AG04449 (cell line): ENCODE results near the gene CAPN11.

ENCODE experiments used
- CTCF ChIA-PET: fragments of 350-600 bp; formaldehyde crosslinking; extraction: SDS; loops from one replicate; lab custom pipeline; 2021; ENCODE audit warnings: antibody characterized with exemption; lab: Yijun Ruan, JAX
- POLR2A ChIA-PET: fragments of 400-600, 350-600 bp; formaldehyde crosslinking; extraction: SDS; loops from one replicate; lab custom pipeline; 2020; ENCODE audit warnings: antibody characterized with exemption, inconsistent platforms; lab: Yijun Ruan, JAX
- DNase-seq: peaks from one replicate; pipeline ENCODE4 v3.0.0-alpha.2; 2010; ENCODE audit warnings: low read depth, low spot score
- H3K4me3 ChIP-seq: 2 replicates; pipeline ENCODE4 v1.5.1; 2011; ENCODE audit warnings: low read depth, mild to moderate bottlenecking, control low read depth, low read length
- TF ChIP-seq, protein P1 (sequence below): IDR thresholded peaks from one replicate; pipeline ENCODE4 v1.5.1; 2011; ENCODE audit warnings: mild to moderate bottlenecking, moderate library complexity, low read length, control low read depth, inconsistent platforms; ENCODE audit not compliant: insufficient read depth; ENCODE audit errors: missing control alignments

The CAPN11 gene

DNA sequence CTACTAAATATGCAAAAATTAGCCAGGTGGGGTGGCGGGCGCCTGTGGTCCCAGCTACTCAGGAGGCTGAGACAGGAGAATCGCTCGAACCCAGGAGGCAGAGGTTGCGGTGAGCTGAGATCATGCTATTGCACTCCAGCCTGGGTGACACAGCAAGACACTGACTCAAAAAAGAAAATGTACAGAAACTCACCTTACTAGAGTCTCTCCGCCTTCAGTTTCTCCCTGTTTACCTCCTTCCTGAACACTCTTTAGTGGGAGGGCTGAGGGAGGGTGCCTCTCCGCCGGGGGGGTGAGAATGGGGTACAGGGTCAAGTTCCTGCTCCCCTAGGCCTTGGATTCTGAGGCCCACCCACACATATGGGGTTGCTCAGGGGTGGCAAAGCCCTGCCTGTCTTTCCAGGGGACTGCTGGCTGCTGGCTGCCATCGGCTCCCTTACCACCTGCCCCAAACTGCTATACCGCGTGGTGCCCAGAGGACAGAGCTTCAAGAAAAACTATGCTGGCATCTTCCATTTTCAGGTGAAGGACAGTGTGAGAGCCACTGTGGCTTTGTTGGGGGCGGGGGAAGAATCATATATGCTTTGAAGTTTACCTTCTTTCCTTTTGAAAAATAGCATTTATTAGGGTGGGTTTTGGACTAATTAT is 13.4 kb downstream of the CAPN11 start:
- DNase-seq, result no peak
- CTCF ChIA-PET, result interaction anchor here (1.0 to 3.4 kb wide), 38 partner anchors 8 to 198 kb away, joined by 3 to 49 read pairs (median 7); partner anchors contain the start of genes AARS2, HSP90AB1 and SLC35B2
- no peak overlapping the region for H3K4me3 ChIP-seq
- POLR2A ChIA-PET, result interaction anchor here (1.8 kb wide), 1 partner anchor 75 kb away, joined by 6 read pairs; the partner anchor contains the start of gene HSP90AB1
- TF ChIP-seq, protein P1, sequence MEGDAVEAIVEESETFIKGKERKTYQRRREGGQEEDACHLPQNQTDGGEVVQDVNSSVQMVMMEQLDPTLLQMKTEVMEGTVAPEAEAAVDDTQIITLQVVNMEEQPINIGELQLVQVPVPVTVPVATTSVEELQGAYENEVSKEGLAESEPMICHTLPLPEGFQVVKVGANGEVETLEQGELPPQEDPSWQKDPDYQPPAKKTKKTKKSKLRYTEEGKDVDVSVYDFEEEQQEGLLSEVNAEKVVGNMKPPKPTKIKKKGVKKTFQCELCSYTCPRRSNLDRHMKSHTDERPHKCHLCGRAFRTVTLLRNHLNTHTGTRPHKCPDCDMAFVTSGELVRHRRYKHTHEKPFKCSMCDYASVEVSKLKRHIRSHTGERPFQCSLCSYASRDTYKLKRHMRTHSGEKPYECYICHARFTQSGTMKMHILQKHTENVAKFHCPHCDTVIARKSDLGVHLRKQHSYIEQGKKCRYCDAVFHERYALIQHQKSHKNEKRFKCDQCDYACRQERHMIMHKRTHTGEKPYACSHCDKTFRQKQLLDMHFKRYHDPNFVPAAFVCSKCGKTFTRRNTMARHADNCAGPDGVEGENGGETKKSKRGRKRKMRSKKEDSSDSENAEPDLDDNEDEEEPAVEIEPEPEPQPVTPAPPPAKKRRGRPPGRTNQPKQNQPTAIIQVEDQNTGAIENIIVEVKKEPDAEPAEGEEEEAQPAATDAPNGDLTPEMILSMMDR, result no peak

DNA sequence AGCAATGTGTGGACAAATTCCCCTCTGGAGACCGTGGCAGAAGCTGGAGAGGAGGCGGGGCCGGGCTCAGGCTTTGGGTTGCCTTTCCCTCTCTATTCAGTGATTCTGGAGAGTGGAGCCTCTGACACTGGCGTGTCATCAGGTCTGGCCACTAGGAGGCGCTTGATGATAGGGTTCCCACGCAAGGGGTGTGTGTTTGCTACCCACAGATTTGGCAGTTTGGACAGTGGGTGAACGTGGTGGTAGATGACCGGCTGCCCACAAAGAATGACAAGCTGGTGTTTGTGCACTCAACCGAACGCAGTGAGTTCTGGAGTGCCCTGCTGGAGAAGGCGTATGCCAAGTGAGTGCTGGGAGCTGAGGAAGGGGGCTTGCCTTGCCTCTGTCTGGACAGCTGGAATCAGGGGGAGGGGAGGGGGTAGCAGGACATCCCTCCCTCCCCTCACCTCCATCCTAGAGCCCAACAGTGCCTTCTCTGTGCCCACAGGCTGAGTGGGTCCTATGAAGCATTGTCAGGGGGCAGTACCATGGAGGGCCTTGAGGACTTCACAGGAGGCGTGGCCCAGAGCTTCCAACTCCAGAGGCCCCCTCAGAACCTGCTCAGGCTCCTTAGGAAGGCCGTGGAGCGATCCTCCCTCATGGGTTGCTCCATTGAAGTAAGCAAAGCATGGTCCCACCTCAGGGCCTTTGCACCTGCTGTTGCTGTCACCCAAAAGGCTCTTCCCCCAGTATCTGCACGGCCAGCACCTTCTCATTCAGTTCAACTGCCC is 14.3 kb downstream of the CAPN11 start:
- ChIA-PET CTCF (interaction anchor here (0.6 to 3.4 kb wide), 53 partner anchors 8 to 197 kb away, joined by 3 to 49 read pairs (median 5); partner anchors contain the start of genes AARS2, CAPN11, HSP90AB1 and SLC35B2), POLR2A (interaction anchor here (1.0 to 1.8 kb wide), 3 partner anchors 64 to 84 kb away, joined by 3 to 6 read pairs (median 3); partner anchors contain the start of gene HSP90AB1)
- TF ChIP-seq, protein P1, result peak; percentile 81
- DNase-seq, result no peak
- H3K4me3 ChIP-seq, result no peak overlapping the region

DNA sequence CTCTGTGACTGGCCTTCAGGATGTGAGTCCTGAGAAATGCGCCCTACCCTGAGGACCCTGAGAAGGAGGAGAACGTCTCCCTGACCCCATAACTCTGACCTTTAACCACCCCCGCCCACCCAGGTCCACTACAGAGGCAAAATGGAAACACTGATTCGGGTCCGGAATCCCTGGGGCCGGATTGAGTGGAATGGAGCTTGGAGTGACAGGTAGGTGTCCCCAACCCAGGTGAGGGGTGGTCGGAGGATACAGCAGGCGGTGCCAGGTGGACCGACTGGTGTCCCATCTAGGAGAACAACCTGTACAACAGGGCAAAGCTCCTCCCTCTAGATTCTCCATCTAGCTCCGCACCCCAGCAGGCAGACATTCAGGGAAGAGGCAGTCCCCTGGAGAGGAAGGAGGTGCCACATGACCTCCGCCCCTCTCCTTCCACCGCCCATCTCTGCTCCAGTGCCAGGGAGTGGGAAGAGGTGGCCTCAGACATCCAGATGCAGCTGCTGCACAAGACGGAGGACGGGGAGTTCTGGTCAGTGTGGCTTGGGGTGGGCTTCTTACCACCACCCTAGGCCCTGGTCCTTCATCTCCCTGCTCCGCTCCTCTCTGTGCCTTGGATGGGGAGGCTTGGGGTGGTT is 17.6 kb downstream of the CAPN11 start:
- CTCF ChIA-PET, result interaction anchor here (1.1 to 2.3 kb wide), 11 partner anchors 9 to 162 kb away, joined by 3 to 10 read pairs (median 4); partner anchors contain the start of gene SLC35B2
- POLR2A ChIA-PET, result no interaction called here
- TF ChIP-seq, protein P1, result no peak

DNA sequence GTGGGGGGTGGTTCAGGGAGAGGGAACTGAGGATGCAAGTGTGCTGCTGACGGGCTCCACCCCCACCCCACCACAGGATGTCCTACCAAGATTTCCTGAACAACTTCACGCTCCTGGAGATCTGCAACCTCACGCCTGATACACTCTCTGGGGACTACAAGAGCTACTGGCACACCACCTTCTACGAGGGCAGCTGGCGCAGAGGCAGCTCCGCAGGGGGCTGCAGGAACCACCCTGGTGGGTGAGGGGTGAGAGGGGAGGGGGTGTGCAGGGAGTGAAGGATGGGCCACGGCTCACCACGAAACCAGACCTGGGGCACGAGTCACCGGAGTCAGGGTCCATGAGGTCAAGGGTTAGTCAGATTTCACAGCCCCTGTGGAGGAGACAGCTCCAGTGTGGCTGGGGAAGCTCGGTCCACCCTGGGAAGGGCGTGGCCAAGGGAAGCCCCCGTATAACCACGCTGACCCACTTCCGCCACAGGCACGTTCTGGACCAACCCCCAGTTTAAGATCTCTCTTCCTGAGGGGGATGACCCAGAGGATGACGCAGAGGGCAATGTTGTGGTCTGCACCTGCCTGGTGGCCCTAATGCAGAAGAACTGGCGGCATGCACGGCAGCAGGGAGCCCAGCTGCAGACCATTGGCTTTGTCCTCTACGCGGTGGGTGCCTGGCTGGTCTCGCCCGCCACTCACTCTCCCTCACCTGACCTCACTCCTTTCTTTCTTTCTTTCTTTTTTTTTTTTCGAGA is 18.3 kb downstream of the CAPN11 start:
- CTCF ChIA-PET, result interaction anchor here (0.5 to 2.3 kb wide), 12 partner anchors 8 to 253 kb away, joined by 3 to 10 read pairs (median 4); partner anchors contain the start of gene SLC35B2

More for the DNA sequence above, 17.6 kb downstream of the CAPN11 start:
- no peak overlapping the region for H3K4me3 ChIP-seq
- DNase-seq, result no peak

DNA sequence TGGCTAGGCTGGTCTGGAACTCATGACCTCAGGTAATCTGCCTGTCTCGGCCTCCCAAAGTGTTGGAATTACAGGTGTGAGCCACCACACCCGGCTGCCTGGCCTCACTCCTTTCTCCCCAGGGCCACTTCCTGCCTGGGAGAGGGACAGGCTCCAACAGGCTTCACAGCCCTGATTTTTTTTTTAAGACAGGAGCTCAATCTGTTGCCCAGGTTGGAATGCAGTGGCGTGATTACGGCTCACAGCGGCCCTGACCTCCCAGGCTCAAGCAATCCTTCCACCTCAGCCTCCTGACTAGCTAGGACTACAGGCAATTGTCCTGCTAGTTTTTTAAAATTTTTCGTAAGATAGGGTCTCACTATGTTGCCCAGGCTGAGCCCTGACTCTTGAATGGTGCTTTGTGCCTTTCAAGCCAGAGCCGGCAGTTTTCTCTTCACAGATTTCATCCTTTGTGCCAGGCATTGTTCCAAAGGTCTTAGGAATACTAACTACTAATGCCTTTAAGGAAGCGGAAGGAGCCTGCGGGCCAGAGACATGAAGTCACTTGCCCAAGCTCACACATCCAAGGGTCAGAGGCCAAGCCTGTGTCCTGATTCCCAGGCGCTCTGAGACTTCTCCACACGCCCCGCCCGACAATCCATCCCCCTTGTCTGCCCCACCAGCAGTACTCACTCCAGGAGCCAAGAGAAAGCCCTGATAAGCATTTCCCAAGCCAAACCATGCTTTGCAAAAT is 19.2 kb downstream of the CAPN11 start:
- CTCF ChIA-PET, result interaction anchor here (1.1 to 2.3 kb wide), 6 partner anchors 26 to 161 kb away, joined by 3 to 10 read pairs (median 6); partner anchors contain the start of gene SLC35B2
- POLR2A ChIA-PET, result no interaction called here
- no peak overlapping the region for H3K4me3 ChIP-seq
- DNase-seq, result no peak
- TF ChIP-seq, protein P1, result no peak

More for the DNA sequence above, 18.3 kb downstream of the CAPN11 start:
- POLR2A ChIA-PET, result no interaction called here
- TF ChIP-seq, protein P1, result no peak
- no peak for DNase-seq
- H3K4me3 ChIP-seq, result no peak overlapping the region
